ENCODE results near the gene HAUS7. TPM values are rescaled to one million over a fixed set of nuclear protein-coding genes. Genes with fewer than 3 reads are reported as not detected.
A peak's percentile ranks its signal among the peaks of the same experiment; 100 is the strongest.

HAUS7 gene
- polyA plus RNA-seq, 1 donor, result 27.5 TPM

- DNase-seq, result no peak
Measured at GRCh38 chrX:153441296-153441695, 29.1 kb downstream of the HAUS7 start.

- DNase-seq, result no peak
Measured at GRCh38 chrX:153440556-153441135, 29.7 kb downstream of the HAUS7 start.

GRCh38 chrX:153439977-153440376, 30.4 kb downstream of the HAUS7 start:
- no peak for DNase-seq

- peak; percentile 21 for DNase-seq
Measured at GRCh38 chrX:153438532-153438931, 31.8 kb downstream of the HAUS7 start.

DNA sequence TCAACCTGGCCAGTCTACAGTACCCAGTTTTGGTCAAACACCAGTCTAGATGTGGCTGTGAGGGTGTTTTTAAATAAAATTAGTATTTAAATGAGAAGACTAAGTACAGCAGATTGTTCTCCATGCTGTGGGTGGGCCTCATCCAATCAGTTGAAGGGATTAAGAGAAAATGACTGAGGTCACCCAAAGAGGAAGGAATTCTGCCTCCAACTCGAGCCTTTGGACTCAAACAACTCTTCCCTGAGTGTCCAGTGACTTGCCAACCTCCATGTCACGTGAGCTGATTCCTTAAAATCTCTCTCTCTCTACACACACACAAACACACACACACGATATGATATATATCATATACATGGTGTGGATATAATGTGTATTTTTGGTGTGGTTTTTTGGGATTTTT, 34.5 kb downstream of the HAUS7 start:
- no peak for DNase-seq

GRCh38 chrX:153434801-153435200, 35.6 kb downstream of the HAUS7 start:
- DNase-seq, result no peak

- no peak for DNase-seq
Measured at GRCh38 chrX:153433781-153434285, 36.5 kb downstream of the HAUS7 start.

GRCh38 chrX:153433161-153433680, 37.2 kb downstream of the HAUS7 start:
- no peak for DNase-seq

DNA sequence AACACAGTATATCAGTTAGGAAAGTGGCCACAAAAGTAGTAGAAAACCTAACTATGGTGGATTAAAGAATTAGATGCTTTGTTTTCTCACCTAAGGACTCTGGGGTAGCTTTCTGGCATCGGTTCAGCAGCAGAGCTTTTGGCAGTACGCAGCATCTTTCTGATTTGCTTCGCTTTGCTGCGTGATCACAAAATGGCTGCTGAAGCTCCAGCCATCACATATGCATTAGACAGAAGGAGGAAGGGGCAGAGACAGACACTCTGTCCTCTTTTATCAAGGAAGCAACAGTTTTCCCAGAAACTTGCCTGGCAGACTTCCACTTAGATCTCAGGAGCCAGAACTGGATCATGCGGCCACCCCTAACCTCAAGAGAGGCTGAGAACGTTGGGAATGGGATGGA, 39.6 kb downstream of the HAUS7 start:
- DNase-seq, result no peak

DNA sequence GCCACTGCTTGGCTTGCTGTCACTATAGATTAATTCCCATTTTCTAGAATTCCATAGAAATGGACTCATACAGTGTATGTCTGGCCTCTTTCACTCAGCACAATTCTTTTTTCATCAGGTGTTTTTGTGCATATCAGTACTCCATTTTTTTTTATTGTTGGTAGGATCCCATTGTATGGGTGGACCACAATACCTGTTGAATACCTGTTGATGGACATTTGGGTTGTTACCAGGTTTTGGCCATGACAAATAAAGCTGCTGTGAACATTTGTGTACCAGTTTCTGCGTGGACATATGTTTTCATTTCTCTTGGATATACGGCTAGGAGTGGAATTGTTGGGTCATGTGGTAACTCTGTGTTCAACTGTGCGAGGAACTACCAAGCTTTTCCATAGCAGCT, 44.2 kb downstream of the HAUS7 start:
- no peak for DNase-seq

DNA sequence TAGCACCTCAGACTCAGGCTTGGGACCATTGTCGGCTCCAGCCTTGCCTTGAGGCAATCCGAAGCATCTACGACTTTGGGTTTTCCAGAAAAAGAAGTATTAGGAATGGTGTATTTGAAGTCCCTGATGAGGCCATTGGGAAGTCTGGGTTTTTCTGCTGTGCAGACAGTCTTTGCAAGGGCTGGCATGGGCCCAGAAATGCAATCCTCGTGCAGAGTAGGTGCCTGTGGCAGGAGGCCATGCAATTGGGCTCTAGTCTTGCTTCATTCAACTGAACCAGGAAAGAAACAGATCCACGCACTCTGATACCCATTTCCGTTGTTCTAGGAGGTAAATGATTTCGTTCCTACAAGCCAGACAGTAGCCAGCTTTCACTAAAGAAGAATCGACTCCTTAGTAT, 46.7 kb downstream of the HAUS7 start:
- no peak for DNase-seq

GRCh38 chrX:153421856-153422255, 48.5 kb downstream of the HAUS7 start:
- DNase-seq, result no peak

- DNase-seq, result no peak
Measured at GRCh38 chrX:153420851-153421599, 49.4 kb downstream of the HAUS7 start.

GRCh38 chrX:153417637-153418036, 52.7 kb downstream of the HAUS7 start:
- DNase-seq, result no peak

DNA sequence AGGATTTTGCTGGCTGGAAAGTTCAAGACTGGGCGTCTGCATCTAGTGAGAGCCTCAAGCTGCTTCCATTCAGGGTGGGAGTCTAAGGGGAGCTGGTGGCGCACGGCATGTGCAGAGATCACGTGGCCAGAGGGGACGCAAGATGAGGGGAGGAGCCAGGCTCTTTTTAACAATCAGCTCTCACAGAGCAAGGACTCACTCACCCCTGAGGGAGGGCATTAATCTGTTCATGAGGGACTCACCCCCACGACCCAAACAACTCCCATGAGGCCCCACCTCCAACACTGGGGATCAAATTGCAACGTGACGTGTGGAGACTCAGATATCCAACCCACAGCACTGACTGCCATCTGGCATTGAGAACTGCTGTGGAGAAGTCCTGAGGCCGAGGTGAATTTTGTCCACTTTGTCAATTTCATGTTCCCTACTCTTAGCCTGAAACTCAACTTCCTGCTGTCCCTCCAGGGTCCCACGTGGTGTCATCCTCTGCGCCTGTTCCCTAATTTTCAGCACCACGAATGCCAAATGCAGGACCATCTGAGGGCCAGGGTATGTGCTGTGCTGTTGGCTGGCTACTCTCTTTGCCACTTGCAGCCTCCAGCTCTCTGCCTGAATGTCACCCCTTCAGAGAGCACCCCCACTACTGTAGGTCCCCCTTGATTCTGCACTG, 53.5 kb downstream of the HAUS7 start:
- no peak for DNase-seq

- no peak for DNase-seq
Measured at GRCh38 chrX:153414856-153415510, 55.4 kb downstream of the HAUS7 start.

DNA sequence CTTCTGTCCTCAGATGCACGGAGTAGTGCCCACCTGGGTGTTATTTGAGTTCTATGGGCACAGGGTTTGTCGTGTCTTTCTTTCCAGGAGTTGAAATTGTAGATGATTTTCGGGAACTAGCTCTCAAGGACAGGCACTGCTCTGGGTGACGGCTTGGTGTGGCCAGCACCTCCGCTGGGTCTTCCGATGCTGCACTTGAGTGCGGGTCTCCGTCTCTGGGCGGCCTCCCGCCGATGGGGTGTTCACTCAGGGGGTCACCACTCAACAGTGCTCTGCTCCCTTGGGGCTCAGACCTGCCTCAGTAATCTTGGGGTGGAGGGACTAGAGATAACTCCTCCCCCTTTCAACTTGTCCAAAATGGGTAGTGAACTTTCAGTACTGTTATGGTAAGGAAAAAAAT, 56.6 kb downstream of the HAUS7 start:
- no peak for DNase-seq

DNA sequence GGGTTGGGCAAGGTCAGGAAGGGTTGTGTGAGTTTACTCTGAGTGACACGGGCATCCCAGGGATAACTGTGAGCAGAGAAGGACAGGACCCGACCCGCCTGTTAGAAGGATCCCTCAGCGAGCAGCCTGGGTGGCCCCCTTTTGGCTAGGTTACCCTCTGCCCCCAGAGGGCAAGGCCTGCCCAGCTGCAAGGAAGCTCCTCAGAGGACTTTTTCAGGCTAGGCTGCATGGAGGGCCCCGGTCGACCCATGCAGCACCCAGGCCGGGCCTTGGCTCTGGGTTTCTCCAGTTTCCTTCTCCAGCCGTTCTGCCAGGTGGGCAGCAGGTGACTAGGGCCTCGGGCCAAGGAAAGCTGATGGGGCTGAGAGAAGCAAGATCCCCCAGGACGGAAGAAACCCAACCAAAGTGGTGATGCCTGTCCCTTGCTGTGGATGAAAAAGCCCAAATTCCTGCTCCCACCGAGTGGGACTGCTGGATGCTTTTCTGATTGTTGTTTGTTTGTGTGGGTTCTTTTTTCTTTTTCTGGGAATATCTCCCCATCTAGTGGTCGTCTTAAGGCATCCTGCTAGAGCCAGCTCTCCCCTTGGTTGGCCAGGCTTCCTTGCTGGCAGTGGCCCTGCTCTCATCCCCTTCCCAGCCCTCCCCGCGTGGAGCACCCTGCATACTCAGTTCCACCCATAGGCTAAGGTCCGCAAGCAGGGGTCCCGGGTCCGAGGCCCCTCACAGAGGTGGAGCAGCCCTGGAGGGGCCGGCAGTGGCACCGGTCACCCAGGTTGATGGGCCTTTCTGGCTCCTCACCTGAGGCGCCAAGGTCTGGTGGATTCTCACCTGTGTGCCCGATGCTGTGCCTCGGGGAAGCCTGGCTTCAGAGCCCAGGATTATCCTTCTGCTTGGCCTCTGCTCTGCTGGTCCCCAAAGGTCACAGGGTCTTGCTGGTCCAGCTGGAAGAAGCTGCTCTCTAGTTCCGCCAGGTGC, 57.3 kb downstream of the HAUS7 start:
- no peak for DNase-seq

DNA sequence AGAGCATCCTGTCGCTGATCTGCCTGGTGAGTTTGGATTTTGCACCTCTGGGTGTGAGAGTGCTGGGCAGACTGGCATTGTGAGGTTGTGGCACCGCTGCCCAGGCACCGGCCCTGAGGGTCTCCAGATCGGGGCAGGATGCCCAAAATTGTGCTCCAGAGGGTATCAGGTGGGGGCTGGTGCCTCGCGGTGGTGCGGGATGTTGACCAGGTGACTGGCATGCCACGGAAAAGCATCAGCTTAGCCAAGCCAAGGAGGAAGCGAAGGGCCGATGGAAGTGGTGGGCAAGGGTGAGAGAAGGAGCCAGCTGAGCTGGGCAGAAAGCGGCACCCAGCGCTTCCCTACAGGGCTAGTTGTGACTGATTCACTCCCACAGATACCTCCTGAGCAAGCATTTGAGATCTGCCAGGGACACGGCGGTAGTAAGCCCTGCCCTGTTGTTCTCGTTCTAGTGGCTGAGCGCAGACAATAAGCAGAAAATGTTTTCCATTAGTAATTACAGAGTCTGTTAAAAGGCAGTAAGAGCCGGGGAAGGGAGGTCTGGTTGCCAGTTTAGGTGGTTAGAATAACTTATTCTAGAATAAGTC, 58.3 kb downstream of the HAUS7 start:
- DNase-seq, result no peak

- no peak for DNase-seq
Measured at GRCh38 chrX:153411255-153411987, 59.0 kb downstream of the HAUS7 start, which contains the start of gene ZFP92. Gene ZFP92, plus strand, starts transcription at chrX:153411472. Its CDS starts 6,851 bp downstream, at chrX:153418323.

Data from left kidney (tissue), 2 donors.